ENCODE measurements around the gene MMP2.

The MMP2 gene

GRCh38 chr16:55468352-55468990, 10.5 kb upstream of the MMP2 start:
- DNase-seq, result no peak

- DNase-seq, result no peak
Measured at GRCh38 chr16:55469821-55470532, 9.0 kb upstream of the MMP2 start.

GRCh38 chr16:55470533-55471371, 8.2 kb upstream of the MMP2 start:
- peak in 2 of 56 donors; percentile 1 to 2 for DNase-seq

DNA sequence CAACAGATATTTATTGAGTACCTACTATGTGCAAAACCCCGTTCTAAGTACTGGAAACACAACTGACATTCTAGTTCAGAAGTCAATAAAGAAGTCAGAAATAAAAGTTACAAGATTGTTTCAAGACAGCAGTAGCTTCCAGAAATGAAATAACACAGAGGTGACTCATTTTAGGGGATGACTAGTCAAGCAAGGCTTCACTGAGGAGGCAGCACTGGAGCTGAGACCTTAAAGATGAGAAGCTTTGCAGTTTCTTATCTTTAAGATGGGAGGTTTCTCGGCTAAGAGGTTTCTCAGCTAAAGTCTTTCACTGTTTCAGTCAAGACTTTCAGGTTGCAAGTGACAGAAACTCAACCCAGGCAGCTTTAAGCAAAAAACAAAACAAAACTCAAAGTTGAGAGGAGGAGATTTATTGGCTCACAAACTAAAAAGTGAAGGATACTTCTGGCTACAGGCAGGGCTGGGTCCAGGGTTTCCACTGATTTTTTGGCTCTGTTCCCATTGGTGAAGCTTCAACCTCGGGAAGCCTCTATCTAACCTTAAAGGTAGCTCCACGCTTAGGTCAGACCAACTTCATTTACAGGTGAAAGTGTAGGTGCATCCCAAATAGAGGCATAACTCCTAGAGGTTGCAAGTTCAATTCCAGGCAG, 7.4 kb upstream of the MMP2 start:
- no peak for DNase-seq

DNA sequence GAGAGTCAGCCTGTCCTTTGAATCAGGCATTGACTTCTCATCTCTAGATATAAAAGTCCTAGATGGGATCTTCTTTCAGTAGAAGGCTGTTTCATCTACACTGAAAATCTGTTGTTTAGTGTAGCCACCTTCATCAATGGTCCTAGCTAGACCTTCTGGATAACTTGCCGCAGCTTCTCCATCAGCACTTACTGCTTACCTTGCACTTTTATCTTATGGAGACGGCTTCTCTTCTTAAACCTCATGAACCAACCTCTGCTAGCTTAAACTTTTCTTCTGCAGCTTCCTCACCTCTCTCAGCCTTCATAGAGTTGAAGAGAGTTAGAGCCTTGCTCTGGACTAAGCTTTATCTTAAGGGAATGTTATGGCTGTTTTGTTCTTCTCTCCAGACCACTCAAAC, 5.4 kb upstream of the MMP2 start:
- DNase-seq, result no peak

DNA sequence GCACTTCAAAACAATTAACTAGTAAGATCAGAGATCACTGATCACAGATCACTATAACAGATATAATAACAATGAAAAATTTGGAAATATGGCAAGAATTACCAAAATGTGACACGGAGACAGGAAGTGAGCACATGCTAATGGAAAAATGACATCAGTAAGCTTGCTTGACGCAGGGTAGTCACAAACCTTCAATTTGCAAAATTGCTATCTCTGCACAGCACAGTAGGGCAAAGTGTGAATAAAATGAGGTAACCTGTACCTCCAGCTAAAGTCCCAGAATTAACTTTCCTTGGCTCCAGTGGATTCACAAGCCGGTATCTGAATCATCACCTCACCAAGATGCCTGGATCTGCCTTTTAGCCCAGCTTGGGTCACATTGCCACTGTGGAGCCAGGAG, 4.2 kb upstream of the MMP2 start:
- no peak for DNase-seq

DNA sequence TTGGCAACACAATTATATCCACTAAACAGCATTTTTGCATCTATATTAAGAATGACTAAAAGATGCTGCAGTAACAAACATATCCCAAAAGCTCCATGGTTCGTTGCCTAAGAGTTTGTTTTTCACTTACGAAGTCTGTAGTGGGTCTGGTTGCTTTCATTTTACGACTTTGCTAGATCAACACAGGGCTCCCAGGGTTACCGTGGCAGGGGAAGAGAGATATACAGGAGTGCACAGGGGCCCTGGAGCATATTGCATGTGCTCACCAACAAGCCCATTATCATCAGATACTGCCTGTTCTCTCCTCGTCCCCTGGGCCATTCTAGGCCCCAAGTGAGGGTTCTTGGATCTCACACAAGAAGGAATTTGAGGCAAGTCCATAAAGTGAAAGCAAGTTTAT, 3.1 kb upstream of the MMP2 start:
- DNase-seq, result no peak

DNA sequence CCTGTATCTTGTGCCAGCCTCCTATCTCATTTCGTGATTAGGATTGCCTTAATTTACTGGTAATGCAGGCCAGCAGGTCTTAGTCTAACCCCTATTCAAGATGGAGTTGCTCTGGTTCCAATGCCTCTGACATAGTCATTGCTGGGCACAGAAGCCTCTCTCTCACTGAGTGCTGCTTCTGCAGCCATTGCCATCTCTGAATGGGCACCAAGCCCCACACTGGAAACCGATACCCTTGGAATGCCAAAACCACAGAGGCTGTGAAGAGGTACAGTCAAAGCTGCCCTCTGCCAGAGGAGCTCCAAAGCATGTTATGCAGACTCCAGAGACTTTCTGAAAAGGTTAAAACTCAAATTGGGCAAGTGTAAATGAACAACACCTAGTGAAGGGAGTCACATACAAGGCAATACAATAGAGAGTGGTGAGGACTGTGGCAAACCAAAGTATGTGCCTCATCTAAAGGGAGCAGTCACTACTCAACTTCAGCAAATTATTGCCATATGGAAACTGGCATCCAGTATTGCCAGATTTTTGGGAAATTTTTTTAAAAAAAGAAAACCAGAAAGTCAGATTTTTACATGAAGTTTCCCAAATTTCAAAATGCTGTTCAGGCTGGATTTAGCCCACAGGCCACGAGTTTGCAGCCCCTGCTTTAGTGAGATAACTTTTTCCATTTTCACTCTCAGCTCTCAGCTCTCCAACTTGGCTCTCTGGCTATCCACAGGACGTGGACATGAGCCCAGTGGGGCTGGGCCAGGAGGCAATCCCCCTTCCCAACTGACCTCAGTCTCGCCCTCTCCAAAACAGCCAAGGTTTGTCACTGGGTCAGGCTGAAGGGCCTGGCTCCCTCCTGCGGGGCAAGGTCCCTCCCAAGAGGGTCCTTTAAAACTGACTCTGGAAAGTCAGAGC, 2.1 kb upstream of the MMP2 start:
- no peak for DNase-seq

DNA sequence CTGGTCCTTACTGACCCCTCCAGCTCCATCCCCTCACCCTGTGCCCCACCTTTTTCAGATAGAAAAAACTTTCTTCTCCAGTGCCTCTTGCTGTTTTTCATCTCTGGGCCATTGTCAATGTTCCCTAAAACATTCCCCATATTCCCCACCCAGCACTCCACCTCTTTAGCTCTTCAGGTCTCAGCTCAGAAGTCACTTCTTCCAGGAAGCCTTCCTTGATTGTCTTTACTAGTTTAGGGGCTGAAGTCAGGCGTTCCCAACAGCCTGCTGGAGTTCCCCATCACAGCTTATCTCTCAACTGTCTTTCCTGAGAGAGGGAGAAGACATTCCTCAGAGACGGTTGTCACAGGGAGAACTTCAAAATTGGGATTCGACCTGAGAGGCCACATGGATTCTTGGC, 1.3 kb upstream of the MMP2 start:
- no peak for DNase-seq

- peak in 1 of 56 donors; percentile 12 for DNase-seq
Measured at GRCh38 chr16:55479430-55480140, 587 bp downstream of the MMP2 start.

DNA sequence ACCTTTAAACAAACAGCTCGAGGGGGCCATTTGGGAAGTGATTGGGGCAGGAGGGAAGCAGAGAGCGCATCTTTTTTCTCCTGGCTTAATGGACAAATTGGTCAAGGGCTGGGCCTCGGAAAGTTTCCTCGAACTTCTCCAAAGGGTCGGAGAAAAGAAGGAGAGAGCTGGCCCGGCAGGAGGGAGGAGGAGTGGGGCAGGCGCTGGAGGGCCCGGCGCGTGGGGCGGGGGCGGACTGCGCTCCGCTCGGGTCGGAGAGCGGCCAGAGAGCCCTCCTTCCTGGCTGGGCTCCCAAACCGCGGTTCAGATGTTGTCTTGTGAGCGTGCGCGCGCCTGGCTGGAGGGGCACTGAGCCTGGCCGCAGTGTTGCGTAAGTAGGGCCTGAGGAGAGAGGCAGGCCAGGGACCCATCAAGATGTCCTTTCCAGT, 1.2 kb downstream of the MMP2 start:
- peak in 38 of 56 donors; percentile 2 to 67 (median 20) for DNase-seq

DNA sequence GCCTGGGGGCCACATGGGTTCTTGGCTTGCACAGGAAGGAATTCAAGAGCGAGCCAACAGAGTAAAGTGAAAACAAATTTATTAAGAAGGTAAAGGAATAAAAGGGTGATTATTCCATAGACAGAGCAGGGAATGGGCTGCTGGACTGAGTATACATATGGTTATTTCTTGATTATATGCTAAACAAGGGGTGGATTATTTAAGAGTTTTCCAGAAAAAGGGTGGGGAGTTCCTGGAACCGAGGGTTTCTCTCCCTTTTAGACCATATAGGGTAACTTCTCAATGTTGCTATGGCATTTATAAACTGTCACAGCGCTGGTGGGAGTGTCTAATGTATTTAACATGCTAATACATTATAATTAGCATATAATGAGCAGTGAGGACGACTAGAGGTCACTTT, 2.0 kb downstream of the MMP2 start:
- DNase-seq, result no peak

DNA sequence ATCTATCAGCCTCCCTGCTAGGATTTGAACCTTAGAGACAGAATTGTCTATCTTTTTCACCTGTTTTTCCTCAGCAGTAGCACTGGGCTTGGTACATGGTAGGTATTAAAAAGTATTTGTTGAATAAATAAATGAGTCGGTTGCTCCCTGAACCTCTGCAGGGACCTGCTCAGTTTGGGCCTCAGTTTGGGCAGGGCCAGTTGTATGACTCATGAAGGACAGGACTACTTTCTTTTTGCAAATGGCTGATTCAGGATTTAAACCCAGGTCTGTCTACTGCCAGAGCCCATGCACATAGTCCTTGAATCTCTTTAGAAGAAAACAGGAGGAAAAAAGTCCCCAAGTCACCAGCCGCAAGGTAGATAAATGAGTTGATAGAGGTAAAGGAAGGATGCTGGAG, 3.1 kb downstream of the MMP2 start:
- no peak for DNase-seq

DNA sequence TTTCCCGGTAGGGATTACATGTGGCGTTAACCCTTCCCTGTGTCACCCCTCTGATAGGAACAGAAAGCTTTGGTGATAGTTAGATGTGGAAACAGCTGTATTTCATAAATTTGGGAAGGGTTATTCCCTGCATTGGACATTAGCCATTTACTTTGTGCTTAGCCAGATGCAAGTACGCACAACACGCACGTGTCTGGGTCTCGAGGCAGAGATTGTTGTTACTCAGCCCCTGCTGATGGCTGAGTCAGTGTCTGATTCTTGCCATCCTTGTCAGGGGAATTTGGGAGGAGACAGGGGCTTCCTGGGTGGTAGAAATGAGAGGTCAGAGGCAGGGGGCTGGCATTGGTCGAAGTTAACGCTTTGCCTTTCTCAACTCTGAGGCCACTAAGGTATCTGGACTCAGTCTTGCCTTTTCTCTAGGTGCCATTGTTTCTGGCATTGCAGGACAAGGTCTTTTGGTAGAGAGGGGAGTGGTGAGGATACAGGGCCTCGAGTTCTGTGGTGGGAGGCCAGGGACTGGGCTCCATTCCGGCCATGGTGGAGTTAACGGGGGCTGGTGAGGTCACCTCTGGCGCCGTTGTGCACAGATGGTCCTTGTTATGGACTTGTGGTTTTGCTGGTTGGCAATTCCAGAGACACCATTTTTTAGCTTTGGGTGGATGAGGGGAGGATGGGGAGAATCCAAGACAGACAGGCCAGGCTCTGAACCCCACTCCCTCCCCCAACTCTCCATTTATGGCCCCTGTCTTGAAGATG, 8.2 kb downstream of the MMP2 start:
- DNase-seq, result no peak

DNA sequence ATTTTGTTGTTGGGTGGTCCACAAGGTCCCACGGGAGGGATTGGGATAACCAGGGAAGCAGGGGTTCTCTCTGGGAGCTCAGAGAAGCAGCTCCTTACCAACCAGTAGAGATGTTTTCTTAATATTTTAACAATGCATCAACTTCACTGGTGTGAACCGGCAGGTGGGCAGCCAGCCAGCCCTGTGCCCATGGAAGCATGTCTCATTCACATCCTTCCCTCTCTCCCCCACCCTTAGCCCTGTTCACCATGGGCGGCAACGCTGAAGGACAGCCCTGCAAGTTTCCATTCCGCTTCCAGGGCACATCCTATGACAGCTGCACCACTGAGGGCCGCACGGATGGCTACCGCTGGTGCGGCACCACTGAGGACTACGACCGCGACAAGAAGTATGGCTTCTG, 9.3 kb downstream of the MMP2 start:
- DNase-seq, result no peak

DNA sequence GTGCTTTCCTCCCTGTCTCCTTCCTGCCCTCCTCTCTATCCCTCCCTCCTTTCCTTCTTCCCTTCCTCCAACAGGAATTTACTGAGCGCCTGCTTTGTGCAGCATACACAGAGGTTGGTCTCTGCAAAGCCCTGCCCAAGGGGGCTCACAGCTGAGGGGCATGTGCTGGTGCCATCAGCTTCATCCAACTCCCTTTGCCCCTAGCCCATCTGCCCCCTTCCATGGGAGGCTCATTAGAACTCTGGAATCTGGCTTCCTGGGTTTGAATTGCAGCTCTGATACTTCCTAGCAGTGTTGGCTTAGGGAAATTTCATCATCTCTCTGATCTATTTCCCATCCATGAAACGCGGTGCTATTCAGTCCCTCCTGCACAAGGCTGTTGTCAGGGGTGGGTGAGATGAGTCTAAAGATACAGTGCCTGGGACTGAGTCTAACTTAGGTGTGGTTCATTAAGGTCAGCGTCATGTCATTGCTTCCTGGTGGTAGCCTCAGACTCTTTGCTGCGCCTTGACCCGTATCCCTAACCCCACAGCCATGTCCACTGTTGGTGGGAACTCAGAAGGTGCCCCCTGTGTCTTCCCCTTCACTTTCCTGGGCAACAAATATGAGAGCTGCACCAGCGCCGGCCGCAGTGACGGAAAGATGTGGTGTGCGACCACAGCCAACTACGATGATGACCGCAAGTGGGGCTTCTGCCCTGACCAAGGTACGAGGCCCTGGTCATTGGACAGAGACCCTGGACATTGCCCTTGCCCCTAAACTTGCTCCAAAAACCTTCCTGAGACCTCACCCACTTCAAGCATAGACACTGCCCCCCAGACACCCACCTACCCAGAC, 10.3 kb downstream of the MMP2 start:
- no peak for DNase-seq

DNA sequence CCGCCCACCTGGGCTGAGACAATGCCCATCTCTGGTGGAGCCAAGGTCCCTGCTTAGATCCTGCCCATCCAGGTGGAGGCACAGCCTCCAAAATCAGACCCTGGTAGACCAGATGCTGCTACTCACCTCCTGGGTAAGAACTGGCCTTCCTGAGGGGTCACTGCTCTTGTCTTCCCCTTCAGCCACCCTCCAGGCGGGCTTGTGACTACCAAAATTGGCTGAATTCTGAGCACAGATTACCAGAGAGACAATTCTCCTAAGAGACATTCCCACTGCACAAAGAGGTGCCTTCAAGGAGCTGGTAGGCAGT, 10.9 kb downstream of the MMP2 start:
- no peak for DNase-seq

DNA sequence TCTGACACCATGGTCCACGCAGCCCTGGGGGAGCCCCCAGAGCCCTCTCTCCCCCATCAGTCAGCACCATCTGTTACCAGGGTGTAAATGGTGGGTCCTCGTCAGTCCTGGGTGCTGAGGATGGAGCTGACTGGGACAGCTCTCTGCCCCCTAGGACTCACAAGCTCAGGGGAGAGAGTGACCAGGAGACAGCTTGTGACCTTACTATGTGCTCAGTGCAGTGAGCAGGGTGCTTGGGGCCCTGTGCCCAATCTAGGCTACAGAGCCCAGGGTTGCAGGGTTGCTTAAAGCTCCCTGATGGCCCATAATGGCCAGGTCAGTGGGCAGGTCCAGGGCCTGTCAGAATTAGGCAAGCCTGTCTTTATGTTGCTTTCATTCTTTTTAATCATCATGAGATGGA, 11.3 kb downstream of the MMP2 start:
- DNase-seq, result no peak

DNA sequence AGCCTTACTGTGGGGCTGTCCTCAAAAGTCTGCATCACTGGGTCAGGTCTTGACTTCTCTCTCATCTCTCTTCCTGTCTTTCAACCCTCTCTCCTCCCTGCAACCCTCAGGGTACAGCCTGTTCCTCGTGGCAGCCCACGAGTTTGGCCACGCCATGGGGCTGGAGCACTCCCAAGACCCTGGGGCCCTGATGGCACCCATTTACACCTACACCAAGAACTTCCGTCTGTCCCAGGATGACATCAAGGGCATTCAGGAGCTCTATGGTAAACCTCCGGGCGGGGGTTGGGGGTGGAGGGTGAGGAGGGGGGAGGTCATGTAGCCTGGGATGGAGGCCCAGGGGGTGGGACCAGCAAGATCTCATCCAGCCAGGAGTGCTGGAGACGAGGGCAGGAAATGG, 12.7 kb downstream of the MMP2 start:
- DNase-seq, result no peak
